Brain microvascular endothelial cell (primary cell): ENCODE measurements around the gene INPP4B.

ENCODE experiments used
- DNase-seq: peaks from one replicate; pipeline ENCODE4 v3.0.0-alpha.2; 2020
- H3K27ac ChIP-seq: fragments of 250-450 bp; sonication (Bioruptor Pico); 2 replicates; pipeline ENCODE4 v1.5.1; 2020; ENCODE audit warnings: mild to moderate bottlenecking, moderate library complexity
- H3K27me3 ChIP-seq: fragments of 250-450 bp; sonication (Bioruptor Pico); replicated peaks from 2 replicates; pipeline ENCODE4 v1.5.1; 2020; ENCODE audit warnings: mild to moderate bottlenecking
- H3K36me3 ChIP-seq: fragments of 250-450 bp; sonication (Bioruptor Pico); replicated peaks from 2 replicates; pipeline ENCODE4 v1.5.1; 2020; ENCODE audit warnings: mild to moderate bottlenecking
- H3K4me3 ChIP-seq: 2 replicates; pipeline ENCODE4 v1.5.1; 2011; ENCODE audit warnings: low read depth, mild to moderate bottlenecking, control low read depth, low read length, moderate library complexity
- in situ Hi-C: cut with HindIII; loops from 2 replicates; pipeline ENCODE4 v1.10.0; 2017; ENCODE audit warnings: low sequenced_read_pairs, low pct_ligation_motif_present
- TF ChIP-seq, protein P1 (sequence below): IDR thresholded peaks from 2 replicates; pipeline ENCODE4 v1.5.1; 2011; ENCODE audit warnings: low read depth, mild to moderate bottlenecking, moderate library complexity, low read length, control low read depth, inconsistent platforms; ENCODE audit errors: missing control alignments

The INPP4B gene

DNA sequence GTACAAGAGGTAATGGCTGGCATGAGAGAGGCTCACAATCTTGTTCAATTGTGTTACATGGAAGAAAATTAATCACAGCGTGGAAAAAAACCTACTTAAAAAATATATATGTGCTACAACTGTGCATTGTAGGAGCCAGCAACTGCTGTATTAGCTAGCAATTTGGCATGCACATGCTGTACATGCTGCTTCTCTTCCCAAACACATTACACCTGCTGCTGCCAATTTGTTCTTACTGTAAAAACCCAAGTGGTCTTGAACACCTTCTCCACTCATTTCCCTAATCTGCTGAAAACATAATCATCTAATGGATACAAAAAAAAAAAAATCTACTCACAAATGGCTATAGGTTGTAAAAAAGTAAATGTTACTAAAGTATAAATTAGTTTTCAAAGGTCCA lies 264.2 kb downstream of the INPP4B start:
- in situ Hi-C loops: no loop called here
- H3K36me3 ChIP-seq: no peaks in the 10 kb centered on the region
- DNase-seq: no peak
- H3K27me3 ChIP-seq: no peaks in the 10 kb centered on the region
- TF ChIP-seq, protein P1, sequence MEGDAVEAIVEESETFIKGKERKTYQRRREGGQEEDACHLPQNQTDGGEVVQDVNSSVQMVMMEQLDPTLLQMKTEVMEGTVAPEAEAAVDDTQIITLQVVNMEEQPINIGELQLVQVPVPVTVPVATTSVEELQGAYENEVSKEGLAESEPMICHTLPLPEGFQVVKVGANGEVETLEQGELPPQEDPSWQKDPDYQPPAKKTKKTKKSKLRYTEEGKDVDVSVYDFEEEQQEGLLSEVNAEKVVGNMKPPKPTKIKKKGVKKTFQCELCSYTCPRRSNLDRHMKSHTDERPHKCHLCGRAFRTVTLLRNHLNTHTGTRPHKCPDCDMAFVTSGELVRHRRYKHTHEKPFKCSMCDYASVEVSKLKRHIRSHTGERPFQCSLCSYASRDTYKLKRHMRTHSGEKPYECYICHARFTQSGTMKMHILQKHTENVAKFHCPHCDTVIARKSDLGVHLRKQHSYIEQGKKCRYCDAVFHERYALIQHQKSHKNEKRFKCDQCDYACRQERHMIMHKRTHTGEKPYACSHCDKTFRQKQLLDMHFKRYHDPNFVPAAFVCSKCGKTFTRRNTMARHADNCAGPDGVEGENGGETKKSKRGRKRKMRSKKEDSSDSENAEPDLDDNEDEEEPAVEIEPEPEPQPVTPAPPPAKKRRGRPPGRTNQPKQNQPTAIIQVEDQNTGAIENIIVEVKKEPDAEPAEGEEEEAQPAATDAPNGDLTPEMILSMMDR: no peak
- no peak overlapping the region for H3K4me3 ChIP-seq
- no peak overlapping the region for H3K27ac ChIP-seq

- no peaks in the 10 kb centered on the region for H3K27me3 ChIP-seq
- TF ChIP-seq, protein P1: no peak
- H3K4me3 ChIP-seq: no peak overlapping the region
- H3K27ac ChIP-seq: no peak overlapping the region
- no peak for DNase-seq
- H3K36me3 ChIP-seq: no peaks in the 10 kb centered on the region
- in situ Hi-C loops: no loop called here
Observed at GRCh38 chr4:142579443-142579842, 266.7 kb downstream of the INPP4B start.

DNA sequence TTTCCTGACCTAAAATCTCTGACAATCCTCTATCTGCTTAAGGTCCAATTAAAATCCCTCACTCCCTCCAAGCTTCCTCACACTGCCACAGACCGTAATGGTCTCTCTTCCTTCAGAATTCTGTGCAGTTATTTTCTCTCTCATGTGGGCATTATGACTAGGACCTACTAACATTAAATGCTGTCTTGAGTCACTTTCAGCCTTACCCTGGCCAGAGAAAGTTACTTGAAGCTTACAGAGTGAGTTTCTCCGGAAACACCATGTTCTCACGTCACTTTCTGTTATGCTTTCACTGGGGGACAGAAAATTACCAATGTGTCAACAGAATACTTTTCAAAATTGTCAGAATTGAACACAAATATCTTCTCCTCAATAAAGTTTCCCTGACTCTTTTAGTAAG lies 271.8 kb downstream of the INPP4B start:
- TF ChIP-seq, protein P1: no peak
- Histone ChIP-seq H3K27ac (no peak overlapping the region), H3K36me3 (no peaks in the 10 kb centered on the region), H3K4me3 (no peak overlapping the region), H3K27me3 (no peaks in the 10 kb centered on the region)
- in situ Hi-C loops: no loop called here
- DNase-seq: no peak

GRCh38 chr4:142572071-142572470 lies 274.0 kb downstream of the INPP4B start:
- in situ Hi-C loops: no loop called here
- no peaks in the 10 kb centered on the region for H3K36me3 ChIP-seq
- no peaks in the 10 kb centered on the region for H3K27me3 ChIP-seq
- no peak overlapping the region for H3K4me3 ChIP-seq
- TF ChIP-seq, protein P1: no peak
- no peak for DNase-seq
- H3K27ac ChIP-seq: no peak overlapping the region

- TF ChIP-seq, protein P1: no peak
- no peaks in the 10 kb centered on the region for H3K27me3 ChIP-seq
- in situ Hi-C loops: no loop called here
- no peak overlapping the region for H3K4me3 ChIP-seq
- DNase-seq: no peak
- H3K27ac ChIP-seq: no peak overlapping the region
- H3K36me3 ChIP-seq: no peaks in the 10 kb centered on the region
Observed at GRCh38 chr4:142567620-142568451, 278.3 kb downstream of the INPP4B start.

DNA sequence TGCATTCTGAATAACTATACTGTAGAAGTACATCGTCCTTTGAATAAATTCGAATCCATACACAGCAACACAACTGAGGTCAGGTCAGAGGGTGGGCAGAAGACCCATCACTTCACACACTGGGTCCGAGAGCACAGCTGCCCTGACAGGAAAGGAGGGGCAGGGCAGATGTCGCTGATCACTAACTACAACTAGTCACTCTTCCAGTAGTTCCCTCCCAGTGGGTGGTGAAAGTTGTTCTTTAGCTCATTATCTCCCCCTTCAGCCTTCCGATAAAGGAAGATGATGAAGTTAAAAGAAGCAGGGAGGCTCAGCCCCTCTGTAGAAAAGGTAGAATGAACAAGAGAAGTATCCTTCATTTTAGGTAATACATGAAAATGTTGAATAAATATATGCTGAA lies 278.9 kb downstream of the INPP4B start:
- TF ChIP-seq, protein P1: peak; percentile 21
- no peak for DNase-seq
- Histone ChIP-seq H3K4me3 (no peak overlapping the region), H3K27ac (no peak overlapping the region), H3K36me3 (no peaks in the 10 kb centered on the region), H3K27me3 (no peaks in the 10 kb centered on the region)
- in situ Hi-C loops: no loop called here
